Cardiac muscle cell (in vitro differentiated cells and primary cell): Measurements from ENCODE around the gene PLPPR1. TPM values are rescaled to one million over a fixed set of nuclear protein-coding genes. Genes with fewer than 3 reads are reported as not detected.

Experiments used
- DNase-seq, 2 donors: peaks; one replicate each; pipeline versions ENCODE4 v3.0.0 to v3.0.0-alpha.2; 2010 to 2017; ENCODE audit warnings: low read depth in 1 of 2, low spot score in 1 of 2
- H3K27ac ChIP-seq: fragments of 200-600 bp; sonication (generic); 2 replicates; pipeline ENCODE4 v1.5.1; 2016
- H3K27me3 ChIP-seq: fragments of 200-600 bp; sonication (generic); 2 replicates; pipeline ENCODE4 v1.6.0; 2016; ENCODE audit warnings: control low read depth
- H3K36me3 ChIP-seq: fragments of 200-600 bp; sonication (generic); 2 replicates; pipeline ENCODE4 v1.5.1; 2016; ENCODE audit warnings: control low read depth
- H3K4me1 ChIP-seq: fragments of 200-600 bp; sonication (generic); 2 replicates; pipeline ENCODE4 v1.8.1; 2017; ENCODE audit warnings: low read depth, mild to moderate bottlenecking, mixed run types
- H3K4me3 ChIP-seq: fragments of 200-600 bp; sonication (generic); 2 replicates; pipeline ENCODE4 v1.5.1; 2016; ENCODE audit warnings: mild to moderate bottlenecking
- H3K9me3 ChIP-seq: fragments of 200-600 bp; sonication (generic); 2 replicates; pipeline ENCODE4 v1.5.1; 2017; ENCODE audit warnings: low read depth, mild to moderate bottlenecking, control low read depth
- CTCF ChIP-seq: IDR thresholded peaks from 2 replicates; pipeline ENCODE4 v1.5.1; 2012; ENCODE audit warnings: low read depth, mild to moderate bottlenecking, low read length
- polyA plus RNA-seq: library from polyadenylated mRNA; unstranded; fragments of >200 nt; fragmentation: Nextera tagmentation; extraction: Ambion mirVana; gene quantifications from 2 replicates; pipeline ENCODE4 v1.2.1, GENCODE V29; 2016
- total RNA-seq: library from RNA; depleted of rRNA; stranded (reverse); fragments of >200 nt; gene quantifications from 2 replicates; pipeline ENCODE4 v1.2.3, GENCODE V29; 2016

Gene PLPPR1
- total and polyA plus RNA-seq, 2 experiments from 2014 or later = 0.98 to 1.2 TPM

- Histone ChIP-seq H3K9me3 (no peaks in the 10 kb centered on the region), H3K4me1 (no peaks in the 10 kb centered on the region), H3K27ac (no peak overlapping the region), H3K36me3 (no peaks in the 10 kb centered on the region), H3K4me3 (no peak overlapping the region), H3K27me3 (no peaks in the 10 kb centered on the region)
- no peak for DNase-seq
- no peak for TF ChIP-seq CTCF
Measured at GRCh38 chr9:101132801-101133200, 104.3 kb downstream of the PLPPR1 start.

GRCh38 chr9:101138509-101138908, 110.0 kb downstream of the PLPPR1 start:
- Histone ChIP-seq H3K9me3 (no peaks in the 10 kb centered on the region), H3K27ac (no peak overlapping the region), H3K36me3 (no peaks in the 10 kb centered on the region), H3K4me1 (no peaks in the 10 kb centered on the region), H3K27me3 (no peaks in the 10 kb centered on the region), H3K4me3 (no peak overlapping the region)
- no peak for TF ChIP-seq CTCF
- no peak for DNase-seq

DNA sequence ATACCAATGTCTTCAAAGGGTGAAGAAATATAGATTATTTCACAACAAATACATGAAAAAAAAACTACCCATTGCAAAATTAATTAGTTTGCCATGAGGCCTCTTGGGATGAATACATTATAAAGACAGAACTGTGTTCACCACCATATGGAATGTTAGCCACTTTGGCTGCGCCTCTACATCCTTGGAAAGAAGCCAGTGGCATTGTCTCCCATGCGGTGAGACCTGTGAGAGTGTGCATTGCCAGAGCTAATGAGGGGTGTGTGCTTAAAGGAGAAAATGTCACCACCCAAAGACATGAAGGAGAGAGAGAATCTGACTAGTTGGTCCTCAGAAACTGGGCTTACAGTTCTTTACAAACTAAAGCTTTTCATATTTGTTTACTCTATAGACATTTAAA, 110.6 kb downstream of the PLPPR1 start:
- no peak for DNase-seq
- Histone ChIP-seq H3K36me3 (no peaks in the 10 kb centered on the region), H3K27me3 (no peaks in the 10 kb centered on the region), H3K4me1 (no peaks in the 10 kb centered on the region), H3K4me3 (no peak overlapping the region), H3K9me3 (no peaks in the 10 kb centered on the region), H3K27ac (no peak overlapping the region)
- no peak for TF ChIP-seq CTCF

- Histone ChIP-seq H3K4me1 (no peaks in the 10 kb centered on the region), H3K27me3 (no peaks in the 10 kb centered on the region), H3K27ac (no peak overlapping the region), H3K4me3 (no peak overlapping the region), H3K9me3 (no peaks in the 10 kb centered on the region), H3K36me3 (no peaks in the 10 kb centered on the region)
- DNase-seq = no peak
- TF ChIP-seq CTCF = no peak
Measured at GRCh38 chr9:101140764-101141163, 112.2 kb downstream of the PLPPR1 start.

GRCh38 chr9:101146508-101146907, 118.0 kb downstream of the PLPPR1 start:
- no peak for TF ChIP-seq CTCF
- no peaks in the 10 kb centered on the region for H3K36me3 ChIP-seq
- no peak overlapping the region for H3K4me3 ChIP-seq
- no peaks in the 10 kb centered on the region for H3K27me3 ChIP-seq
- no peak overlapping the region for H3K27ac ChIP-seq
- no peaks in the 10 kb centered on the region for H3K4me1 ChIP-seq
- no peaks in the 10 kb centered on the region for H3K9me3 ChIP-seq
- DNase-seq = no peak

DNA sequence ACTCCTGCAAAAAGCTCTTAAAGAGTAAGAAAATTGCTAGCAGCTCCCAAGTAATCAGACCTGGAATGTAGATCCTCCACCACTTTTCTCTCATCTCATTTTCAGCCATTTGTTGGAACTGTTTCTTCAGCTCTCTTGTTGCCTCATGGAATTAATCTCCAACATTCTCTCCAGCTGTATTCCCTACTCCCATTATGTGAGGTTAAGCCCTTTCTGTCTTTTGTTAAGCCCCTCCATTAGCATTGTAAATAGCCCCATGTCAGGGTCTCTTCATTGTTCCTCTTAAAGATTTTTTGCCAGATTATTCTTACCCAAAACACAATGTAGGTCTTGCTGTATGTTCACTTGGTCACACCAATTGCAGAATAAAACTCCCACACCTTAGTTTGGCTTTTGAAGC, 119.8 kb downstream of the PLPPR1 start:
- DNase-seq = no peak
- no peak overlapping the region for H3K27ac ChIP-seq
- no peak overlapping the region for H3K4me3 ChIP-seq

More for the DNA sequence above, 119.8 kb downstream of the PLPPR1 start:
- Histone ChIP-seq H3K36me3 (no peaks in the 10 kb centered on the region), H3K9me3 (no peaks in the 10 kb centered on the region), H3K4me1 (no peaks in the 10 kb centered on the region), H3K27me3 (no peaks in the 10 kb centered on the region)
- TF ChIP-seq CTCF = no peak
